HG02571 (cell line): ENCODE data around the gene IFNL2.
"Not testable (repeated sequence)": the region's sequence is repeated elsewhere in the genome, so short reads cannot be mapped to it uniquely, and the experiment has no call there.

Source experiments
- ATAC-seq: cut with Tn5 transposase; IDR thresholded peaks from one replicate; pipeline ENCODE4 v1.9.1; 2021; ENCODE audit warnings: mild to moderate bottlenecking, moderate library complexity; ENCODE audit not compliant: unreplicated experiment

Gene IFNL2

DNA sequence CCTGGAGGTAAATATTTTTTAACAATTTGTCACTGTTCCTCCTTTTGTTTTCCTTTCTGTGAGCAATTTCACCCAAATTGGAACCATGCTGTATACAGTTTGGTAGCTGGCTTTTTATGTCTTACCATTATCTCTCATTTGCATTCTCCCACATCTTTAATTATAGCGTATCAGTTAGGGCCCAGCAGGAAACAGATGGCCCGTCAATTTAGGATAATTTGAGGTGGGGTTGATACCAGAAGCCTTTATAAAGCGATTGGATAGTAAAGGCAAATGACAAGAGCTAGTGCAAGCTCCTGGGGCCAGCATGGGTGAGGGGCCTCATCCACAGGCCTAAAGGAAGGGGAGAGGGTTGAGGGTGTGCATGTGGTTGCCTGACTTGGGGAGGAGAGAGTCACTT lies 15.7 kb upstream of the IFNL2 start:
- ATAC-seq: no peak

- ATAC-seq: no peak
These were observed 14.6 kb upstream of the IFNL2 start for GRCh38 chr19:39253374-39254149.

DNA sequence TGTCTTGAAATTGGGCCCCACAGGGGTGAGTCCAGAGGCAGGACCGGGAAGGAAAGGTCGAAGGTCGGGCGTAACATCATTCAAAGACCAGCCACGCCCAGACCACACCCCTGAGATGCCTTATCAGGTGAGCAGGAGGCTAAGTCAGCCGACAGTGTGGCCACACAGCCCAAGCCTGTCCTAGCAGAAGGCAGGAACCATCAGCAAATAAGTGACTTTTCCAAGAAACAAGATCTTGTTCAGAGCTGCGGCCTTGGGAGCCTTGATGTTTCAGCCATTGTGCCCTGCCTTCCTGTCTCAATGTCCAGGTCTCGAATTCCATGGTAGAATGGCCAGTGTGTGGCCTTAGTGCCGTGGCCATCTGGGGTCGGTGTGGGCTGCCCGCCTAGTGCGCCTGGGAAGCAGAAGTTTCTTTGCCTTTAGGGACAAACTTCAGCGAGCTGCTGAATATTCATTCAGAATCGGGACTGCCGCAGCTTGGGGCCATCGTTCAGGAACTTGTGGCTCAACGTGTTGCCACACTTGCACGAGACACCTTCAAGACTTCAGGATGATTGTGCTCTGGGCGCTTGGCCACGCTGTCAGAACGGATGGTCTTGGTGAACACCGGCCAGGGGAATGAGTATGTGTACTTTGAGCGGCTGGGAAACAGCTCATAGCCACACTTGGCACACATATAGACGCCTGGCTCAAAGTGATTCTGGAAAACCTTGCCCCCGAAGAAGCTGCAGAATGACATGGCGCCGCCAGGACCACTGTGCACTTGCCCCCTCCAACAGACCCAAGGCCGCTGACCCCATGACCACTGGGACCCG lies 13.5 kb upstream of the IFNL2 start:
- ATAC-seq: no peak

DNA sequence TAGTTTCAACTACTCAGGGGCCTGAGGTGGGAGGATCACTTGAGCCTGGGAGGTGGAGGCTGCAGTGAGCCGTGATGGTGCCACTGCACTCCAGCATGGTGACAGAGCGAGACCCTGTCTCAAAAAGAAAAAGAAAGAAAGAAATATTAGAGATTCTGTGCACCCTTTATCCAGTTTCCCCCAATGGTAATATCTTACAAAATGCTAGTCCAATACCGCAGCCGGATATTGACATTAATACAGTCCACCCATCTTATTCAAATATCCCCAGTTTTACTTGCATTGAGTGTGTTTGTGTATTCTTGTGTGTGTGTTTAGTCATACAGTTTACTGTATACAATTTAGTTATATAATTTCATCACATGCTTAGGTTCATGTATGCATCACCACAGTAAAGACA lies 11.0 kb upstream of the IFNL2 start:
- no peak for ATAC-seq

DNA sequence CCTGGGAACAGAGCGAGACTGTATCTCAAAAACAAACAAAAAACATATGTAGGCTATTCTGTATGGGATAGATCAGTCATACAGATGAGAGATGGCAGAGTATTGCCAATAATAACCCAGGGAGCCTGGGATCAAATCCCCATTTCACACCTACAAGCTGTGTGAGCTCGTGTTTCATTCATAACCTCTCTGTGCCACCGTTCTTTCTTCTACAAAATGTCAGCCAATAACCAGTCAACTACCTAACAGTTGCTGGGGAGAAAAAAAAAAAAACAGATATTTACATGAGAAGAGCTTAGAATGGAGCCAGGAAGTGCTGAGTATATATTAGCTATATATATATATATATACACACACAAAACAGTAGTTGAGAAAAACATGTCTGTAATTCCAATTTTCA lies 6.5 kb upstream of the IFNL2 start:
- no peak for ATAC-seq

DNA sequence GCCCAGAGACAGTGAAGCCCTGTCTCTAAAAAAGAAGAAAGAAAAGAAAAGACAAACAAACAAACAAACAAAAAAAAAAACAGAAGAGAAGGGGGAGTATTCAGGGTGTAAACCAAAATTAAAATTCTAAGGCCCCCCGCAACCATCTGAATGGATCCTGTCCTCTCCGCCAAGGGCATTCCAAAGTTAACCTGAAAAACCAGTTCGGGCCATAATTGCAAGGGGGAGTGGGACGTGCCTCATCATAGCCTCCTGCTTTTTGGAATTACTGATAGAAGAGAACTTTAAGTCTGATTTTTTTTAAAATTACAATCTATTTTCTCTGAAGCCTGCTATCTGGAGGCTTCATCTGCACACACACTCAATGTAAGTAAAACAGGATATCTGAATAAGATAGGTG lies 5.7 kb upstream of the IFNL2 start:
- no peak for ATAC-seq

DNA sequence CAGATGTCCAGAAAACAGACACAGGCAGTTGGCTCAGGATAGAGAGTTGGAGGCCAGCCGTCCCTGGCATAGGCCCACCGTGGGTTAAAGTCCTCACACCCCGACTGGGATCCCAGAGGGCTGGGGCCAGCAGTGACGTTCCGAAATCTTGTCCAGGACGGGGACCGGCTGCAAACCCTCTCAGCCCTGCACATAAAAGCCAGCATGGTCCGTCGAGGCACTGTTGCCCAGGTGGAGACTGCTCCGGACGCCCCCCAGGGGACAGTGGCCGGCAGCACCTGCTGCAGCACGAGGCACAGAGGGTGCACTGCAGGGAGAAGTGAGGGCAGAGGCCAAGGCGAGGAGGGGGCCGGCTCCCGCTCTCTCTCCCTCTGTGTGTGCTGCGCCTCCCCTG lies 4.3 kb upstream of the IFNL2 start:
- no peak for ATAC-seq

DNA sequence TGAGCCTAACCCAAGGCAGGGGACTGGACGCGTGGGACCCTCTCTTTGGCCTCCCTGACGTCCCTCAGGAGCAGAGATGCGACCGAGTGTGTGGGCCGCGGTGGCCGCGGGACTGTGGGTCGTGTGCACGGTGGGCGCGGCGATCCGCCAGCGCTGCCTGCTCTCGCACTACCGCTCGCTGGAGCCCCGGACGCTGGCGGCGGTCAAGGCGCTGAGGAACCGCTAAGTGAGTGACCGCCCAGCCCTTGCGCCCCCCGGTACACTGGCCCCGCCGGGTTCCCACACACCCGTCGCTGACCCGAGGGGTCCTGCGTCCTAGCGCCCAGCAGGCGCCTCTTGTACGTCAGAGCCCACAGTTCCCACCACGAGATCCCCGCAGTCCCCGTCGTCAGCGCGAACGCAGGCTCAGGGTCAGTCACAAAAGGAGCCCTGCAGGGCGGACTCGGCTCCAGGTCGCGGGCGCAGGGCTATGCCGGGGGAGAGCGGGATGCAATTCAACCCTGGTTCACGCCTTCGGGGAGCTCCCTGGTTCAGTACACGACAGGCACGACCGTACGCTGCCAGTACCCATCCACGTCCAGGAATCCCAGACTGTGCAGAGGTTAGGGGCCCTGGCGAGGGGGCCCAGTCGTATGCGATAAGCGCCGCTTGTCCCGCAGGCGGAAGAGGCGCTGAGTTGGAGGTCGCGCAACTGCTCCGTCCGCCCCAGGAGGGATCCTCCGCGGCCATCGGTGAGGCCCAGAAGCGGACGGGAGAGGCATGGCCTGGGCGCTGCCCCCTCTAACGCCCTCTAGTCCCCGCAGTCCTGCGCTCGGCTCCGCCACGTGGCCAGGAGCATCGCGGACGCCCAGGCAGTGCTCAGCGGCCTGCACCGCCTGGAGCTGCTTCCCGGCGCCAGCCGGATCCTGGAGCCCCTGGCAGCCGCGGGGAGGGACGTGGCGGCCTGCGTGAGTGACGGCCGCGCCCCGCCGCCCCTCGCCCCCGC lies 3.6 kb upstream of the IFNL2 start:
- no peak for ATAC-seq

GRCh38 chr19:39265321-39265916 lies 2.8 kb upstream of the IFNL2 start:
- ATAC-seq: no peak

GRCh38 chr19:39268531-39269223 lies 481 bp downstream of the IFNL2 start:
- not testable (repeated sequence) for ATAC-seq

- ATAC-seq: not testable (repeated sequence)
These were observed 1.2 kb downstream of the IFNL2 start for GRCh38 chr19:39269369-39269768.

GRCh38 chr19:39270036-39270871 lies 2.1 kb downstream of the IFNL2 start:
- no peak for ATAC-seq

DNA sequence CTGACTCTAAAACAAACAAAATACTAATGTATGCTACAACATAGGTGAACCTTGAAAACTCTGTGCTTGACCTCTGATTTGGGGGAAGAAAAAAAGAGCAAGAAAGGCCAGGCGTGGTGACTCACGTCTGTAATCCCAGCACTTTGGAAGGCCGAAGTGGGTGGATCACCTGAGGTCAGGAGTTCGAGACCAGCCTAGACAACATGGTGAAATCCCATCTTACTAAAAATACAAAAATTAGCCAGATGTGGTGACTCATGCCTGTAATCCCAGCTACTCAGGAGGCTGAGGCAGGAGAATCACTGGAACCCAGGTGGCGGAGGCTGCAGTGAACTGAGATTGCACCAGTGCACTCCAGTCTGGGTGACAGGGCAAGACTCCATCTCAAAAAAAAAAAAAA lies 5.7 kb downstream of the IFNL2 start:
- not testable (repeated sequence) for ATAC-seq

- ATAC-seq: no peak
These were observed 7.4 kb downstream of the IFNL2 start for GRCh38 chr19:39275578-39275977.

GRCh38 chr19:39276740-39277139 lies 8.5 kb downstream of the IFNL2 start:
- no peak for ATAC-seq

DNA sequence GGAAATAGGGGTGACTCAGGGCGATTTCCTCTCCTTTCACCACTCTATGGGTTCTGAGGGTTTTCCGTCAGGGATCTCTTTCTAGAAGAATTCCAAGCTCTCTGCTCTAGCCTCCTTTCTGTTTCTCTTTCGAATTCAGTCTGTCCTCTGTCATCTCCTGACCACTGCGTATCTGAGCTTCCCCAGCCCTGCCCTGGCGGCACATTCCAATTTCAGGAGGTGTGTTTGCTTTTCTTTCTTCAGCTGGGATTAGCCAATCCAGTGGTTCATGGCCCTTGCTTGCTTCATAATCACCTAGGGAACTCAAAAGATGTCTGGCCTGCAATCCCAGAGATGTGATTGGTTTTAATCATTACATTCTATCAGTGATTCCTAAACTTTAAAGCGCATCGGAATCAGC lies 9.4 kb downstream of the IFNL2 start:
- ATAC-seq: no peak

DNA sequence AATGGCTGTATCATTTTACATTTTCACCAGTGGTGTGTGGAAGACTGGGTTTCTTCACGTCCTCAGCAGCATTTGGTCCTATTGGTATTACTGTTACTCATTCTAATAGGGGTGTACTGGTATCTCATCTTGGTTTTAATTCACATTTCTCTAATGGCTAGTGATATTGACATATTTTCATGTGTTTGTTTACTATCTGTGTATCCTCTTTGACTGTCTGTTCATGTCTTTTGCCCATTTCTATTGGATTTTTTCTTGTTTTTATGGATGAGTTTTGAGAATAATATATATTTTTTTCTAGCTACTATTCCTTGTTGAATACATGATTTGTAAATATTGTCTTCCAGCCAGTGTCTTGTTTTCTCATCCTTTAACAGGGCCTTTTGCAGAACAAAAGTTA lies 13.8 kb downstream of the IFNL2 start:
- ATAC-seq: no peak

DNA sequence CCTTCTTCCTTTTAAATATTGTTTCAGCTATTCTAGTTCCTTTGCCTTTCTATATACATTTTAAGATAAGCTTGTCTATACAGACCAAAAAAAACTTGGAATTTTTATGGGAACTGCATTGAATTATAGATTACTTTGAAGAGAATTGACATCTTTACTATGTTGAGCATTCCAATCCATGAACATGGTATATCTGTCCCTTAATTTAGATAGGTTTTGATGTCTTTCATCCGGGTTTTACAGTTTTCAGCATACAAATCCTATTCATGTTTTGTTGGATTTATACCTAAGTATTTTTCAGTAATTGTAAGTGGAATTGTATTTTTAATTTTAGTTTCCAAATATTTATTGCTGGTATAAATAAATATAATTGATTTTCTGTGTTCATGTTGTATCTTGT lies 15.8 kb downstream of the IFNL2 start:
- no peak for ATAC-seq

DNA sequence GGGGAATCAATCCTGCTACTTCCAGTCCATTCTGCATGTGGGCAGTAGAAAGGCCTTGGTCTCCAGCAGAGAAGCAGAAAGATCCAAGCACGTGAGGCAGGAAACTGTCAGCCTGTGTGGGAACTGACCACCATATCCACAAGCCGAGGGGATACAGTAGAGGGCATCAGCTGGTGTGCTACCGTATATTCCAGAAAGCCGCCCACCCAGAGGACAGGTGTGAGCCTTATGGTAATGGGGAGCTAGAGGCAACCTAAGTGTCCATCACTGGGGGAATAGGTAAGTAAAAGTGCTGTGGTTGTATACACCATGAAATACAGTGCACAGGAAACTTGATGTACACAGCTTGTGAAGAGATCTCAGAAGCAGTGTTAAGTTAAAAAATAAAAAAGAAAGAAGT lies 25.2 kb downstream of the IFNL2 start:
- no peak for ATAC-seq
